ENCODE data around the gene SLC8B1. TPM values are rescaled to one million over a fixed set of nuclear protein-coding genes. Genes with fewer than 3 reads are reported as not detected.

Gene SLC8B1
- total and polyA plus RNA-seq, 2 donors (not counting 1 experiment from before 2014, with no cell fraction given), result 16.7 to 16.8 TPM

GRCh38 chr12:113318046-113318656 lies 16.8 kb downstream of the SLC8B1 start:
- H2AFZ ChIP-seq (ENCODE audit: low read length), result no peak overlapping the region
- H3K79me2 ChIP-seq (ENCODE audit: control insufficient read depth, insufficient read depth, low read length), result no peaks in the 10 kb centered on the region
- no peak overlapping the region for H3K27ac ChIP-seq (ENCODE audit: insufficient read depth, low read length)
- DNase-seq (ENCODE audit: low read depth in 2 of 2), result no peak
- no peaks in the 10 kb centered on the region for H4K20me1 ChIP-seq (ENCODE audit: control insufficient read depth, extremely low read depth, insufficient read depth, low read length)
- H3K9me3 ChIP-seq (ENCODE audit: control insufficient read depth, insufficient read depth, low read depth, low read length), result no peaks in the 10 kb centered on the region
- TF ChIP-seq CTCF (conservative IDR thresholded peaks at IDR 0.05 in 1 of 2, IDR thresholded peaks at IDR 0.05 in 1 of 2; ENCODE audit: low read depth in 1 of 2, low read length in 2 of 2), result no peak
- TF ChIP-seq EZH2 (IDR thresholded peaks at IDR 0.05; ENCODE audit: low read length, missing control alignments), result no peak
- H3K4me3 ChIP-seq (replicated peaks in 1 of 4; ENCODE audit: control extremely low read depth in 1 of 4, insufficient read depth in 1 of 4, low read depth in 3 of 4, low read length in 4 of 4), result no peak overlapping the region
- H3K27me3 ChIP-seq (ENCODE audit: control insufficient read depth, insufficient read depth, low read length), result no peaks in the 10 kb centered on the region
- H3K9ac ChIP-seq (ENCODE audit: insufficient read depth, low read length), result no peak overlapping the region
- no peaks in the 10 kb centered on the region for H3K4me1 ChIP-seq (ENCODE audit: control insufficient read depth, extremely low read depth, insufficient read depth, low read length)
- no peak overlapping the region for H3K4me2 ChIP-seq (ENCODE audit: extremely low read depth, insufficient read depth, low read length)
- peaks cover 3% of the 10 kb centered on the region for H3K36me3 ChIP-seq (ENCODE audit: control insufficient read depth, insufficient read depth, low read length)

- Histone ChIP-seq H3K79me2 (ENCODE audit: control insufficient read depth, insufficient read depth, low read length) (no peaks in the 10 kb centered on the region), H3K4me2 (ENCODE audit: extremely low read depth, insufficient read depth, low read length) (no peak overlapping the region), H2AFZ (ENCODE audit: low read length) (no peak overlapping the region), H3K4me3 (replicated peaks in 1 of 4; ENCODE audit: control extremely low read depth in 1 of 4, insufficient read depth in 1 of 4, low read depth in 3 of 4, low read length in 4 of 4) (no peak overlapping the region), H3K9ac (ENCODE audit: insufficient read depth, low read length) (no peak overlapping the region), H4K20me1 (ENCODE audit: control insufficient read depth, extremely low read depth, insufficient read depth, low read length) (no peaks in the 10 kb centered on the region), H3K27me3 (ENCODE audit: control insufficient read depth, insufficient read depth, low read length) (no peaks in the 10 kb centered on the region), H3K36me3 (ENCODE audit: control insufficient read depth, insufficient read depth, low read length) (peaks cover 3% of the 10 kb centered on the region), H3K9me3 (ENCODE audit: control insufficient read depth, insufficient read depth, low read depth, low read length) (no peaks in the 10 kb centered on the region), H3K27ac (ENCODE audit: insufficient read depth, low read length) (no peak overlapping the region), H3K4me1 (ENCODE audit: control insufficient read depth, extremely low read depth, insufficient read depth, low read length) (no peaks in the 10 kb centered on the region)
- no peak for DNase-seq (ENCODE audit: low read depth in 2 of 2)
- TF ChIP-seq CTCF (conservative IDR thresholded peaks at IDR 0.05 in 1 of 2, IDR thresholded peaks at IDR 0.05 in 1 of 2; ENCODE audit: low read depth in 1 of 2, low read length in 2 of 2), result no peak
- TF ChIP-seq EZH2 (IDR thresholded peaks at IDR 0.05; ENCODE audit: low read length, missing control alignments), result no peak
Observed at GRCh38 chr12:113317122-113317521, 17.8 kb downstream of the SLC8B1 start.

GRCh38 chr12:113316155-113316554 lies 18.8 kb downstream of the SLC8B1 start:
- Histone ChIP-seq H2AFZ (ENCODE audit: low read length) (no peak overlapping the region), H4K20me1 (ENCODE audit: control insufficient read depth, extremely low read depth, insufficient read depth, low read length) (no peaks in the 10 kb centered on the region), H3K79me2 (ENCODE audit: control insufficient read depth, insufficient read depth, low read length) (no peaks in the 10 kb centered on the region), H3K27ac (ENCODE audit: insufficient read depth, low read length) (no peak overlapping the region), H3K9ac (ENCODE audit: insufficient read depth, low read length) (no peak overlapping the region), H3K27me3 (ENCODE audit: control insufficient read depth, insufficient read depth, low read length) (no peaks in the 10 kb centered on the region), H3K4me2 (ENCODE audit: extremely low read depth, insufficient read depth, low read length) (no peak overlapping the region), H3K4me3 (replicated peaks in 1 of 4; ENCODE audit: control extremely low read depth in 1 of 4, insufficient read depth in 1 of 4, low read depth in 3 of 4, low read length in 4 of 4) (no peak overlapping the region), H3K4me1 (ENCODE audit: control insufficient read depth, extremely low read depth, insufficient read depth, low read length) (no peaks in the 10 kb centered on the region), H3K36me3 (ENCODE audit: control insufficient read depth, insufficient read depth, low read length) (peaks cover 3% of the 10 kb centered on the region), H3K9me3 (ENCODE audit: control insufficient read depth, insufficient read depth, low read depth, low read length) (no peaks in the 10 kb centered on the region)
- DNase-seq (ENCODE audit: low read depth in 2 of 2), result no peak
- TF ChIP-seq EZH2 (IDR thresholded peaks at IDR 0.05; ENCODE audit: low read length, missing control alignments) (no peak), CTCF (conservative IDR thresholded peaks at IDR 0.05 in 1 of 2, IDR thresholded peaks at IDR 0.05 in 1 of 2; ENCODE audit: low read depth in 1 of 2, low read length in 2 of 2) (peak in 1 of 2 donors; percentile 14)

Data from fibroblast of lung (primary cell).